Endothelial cell of umbilical vein (primary cell): Measurements from ENCODE around the gene INIP. TPM values are rescaled to one million over a fixed set of nuclear protein-coding genes. Genes with fewer than 3 reads are reported as not detected.

Source experiments
- BruUV-seq: library from RNA; stranded (reverse); fragments of 400-500 nt; replicated peaks from 2 replicates; lab custom pipeline; 2021; lab: Mats Ljungman, UMichigan
- CTCF ChIA-PET: fragments of 300-600, 350-600 bp; sonication (Branson Sonifier 250); formaldehyde crosslinking; loops from one replicate; lab custom pipeline; 2021; ENCODE audit warnings: antibody characterized with exemption, inconsistent platforms; lab: Charles Lee
- POLR2A ChIA-PET: fragments of 300-600, 350-600 bp; sonication (Branson Sonifier 250); formaldehyde crosslinking; loops from one replicate; lab custom pipeline; 2021; ENCODE audit warnings: antibody characterized with exemption, inconsistent platforms; lab: Charles Lee
- DNase-seq: peaks from one replicate; pipeline ENCODE4 v3.0.0-alpha.2; 2011; ENCODE audit warnings: low read depth, low spot score
- FAIRE-seq: peaks from 2 replicates; lab custom pipeline; 2011; peaks lifted over from hg19 to GRCh38; lab: Jason Lieb, UNC
- H2AFZ ChIP-seq: 2 replicates; pipeline ENCODE4 v1.6.0; 2012; ENCODE audit warnings: low read depth, low read length, control low read depth, inconsistent platforms
- H3K27ac ChIP-seq: 2 replicates; pipeline ENCODE4 v1.5.1; 2011; ENCODE audit warnings: low read depth, mild to moderate bottlenecking, control low read depth, low read length, moderate library complexity; ENCODE audit not compliant: insufficient read depth
- H3K27me3 ChIP-seq, 2 experiments: 2 replicates each; pipeline versions ENCODE4 v1.6.0 to v1.6.1; 2011; ENCODE audit warnings: low read length in 2 of 2, mixed read lengths in 1 of 2; ENCODE audit not compliant: control insufficient read depth in 2 of 2, insufficient read depth in 2 of 2
- H3K36me3 ChIP-seq, 2 experiments: 2 replicates in 1 of 2; 3 replicates in 1 of 2; pipeline ENCODE4 v1.5.1; 2011; ENCODE audit warnings: low read length in 2 of 2, mild to moderate bottlenecking in 1 of 2, moderate library complexity in 1 of 2; ENCODE audit not compliant: control insufficient read depth in 2 of 2, insufficient read depth in 2 of 2; ENCODE audit errors: extremely low read depth in 1 of 2
- H3K4me1 ChIP-seq: 3 replicates; pipeline ENCODE4 v1.5.1; 2011; ENCODE audit warnings: mild to moderate bottlenecking, low read length; ENCODE audit not compliant: control insufficient read depth, insufficient read depth; ENCODE audit errors: extremely low read depth
- H3K4me2 ChIP-seq: 2 replicates; pipeline ENCODE4 v1.6.1; 2011; ENCODE audit warnings: low read length, control low read depth, mixed read lengths; ENCODE audit not compliant: insufficient read depth
- H3K4me3 ChIP-seq, 3 experiments: fragments of 200-600 bp in 1 of 3; sonication (generic), shearing (Covaris generic) in 1 of 3; replicated peaks in 1 of 3; 2 replicates each; pipeline ENCODE4 v1.5.1; 2011 to 2016; ENCODE audit warnings: control low read depth in 3 of 3, low read length in 3 of 3, mild to moderate bottlenecking in 2 of 3, inconsistent platforms in 1 of 3, low read depth in 1 of 3, moderate library complexity in 1 of 3; ENCODE audit not compliant: insufficient read depth in 1 of 3
- H3K79me2 ChIP-seq: 2 replicates; pipeline ENCODE4 v1.6.0; 2012; ENCODE audit warnings: low read length, inconsistent platforms; ENCODE audit not compliant: control insufficient read depth, insufficient read depth
- H3K9ac ChIP-seq: replicated peaks from 2 replicates; pipeline ENCODE3; 2011; ENCODE audit warnings: low read length, control low read depth; ENCODE audit not compliant: insufficient read depth; ENCODE audit errors: extremely low read depth
- H3K9me1 ChIP-seq: replicated peaks from 3 replicates; pipeline ENCODE4 v1.6.0; 2011; ENCODE audit warnings: mild to moderate bottlenecking, low read length; ENCODE audit not compliant: control insufficient read depth, insufficient read depth; ENCODE audit errors: extremely low read depth
- H3K9me3 ChIP-seq: replicated peaks from 2 replicates; pipeline ENCODE4 v1.5.1; 2012; ENCODE audit warnings: low read length, inconsistent platforms; ENCODE audit not compliant: control insufficient read depth, insufficient read depth
- H4K20me1 ChIP-seq: replicated peaks from 2 replicates; pipeline ENCODE3; 2011; ENCODE audit warnings: mild to moderate bottlenecking, low read length; ENCODE audit not compliant: control insufficient read depth, insufficient read depth; ENCODE audit errors: extremely low read depth
- CTCF ChIP-seq, 2 donors: IDR thresholded peaks; 1 replicate in 1 of 2; 2 replicates in 1 of 2; pipeline ENCODE4 v1.5.1; 2011; ENCODE audit warnings: low read length in 2 of 2, mild to moderate bottlenecking in 2 of 2, moderate library complexity in 2 of 2, control low read depth in 1 of 2, inconsistent platforms in 1 of 2, low read depth in 1 of 2; ENCODE audit not compliant: insufficient read depth in 1 of 2; ENCODE audit errors: extremely low read depth in 1 of 2
- EZH2 ChIP-seq: IDR thresholded peaks from 2 replicates; pipeline ENCODE4 v1.6.1; 2012; ENCODE audit warnings: borderline replicate concordance, low read depth, mild to moderate bottlenecking, moderate library complexity, low read length, inconsistent platforms; ENCODE audit not compliant: severe bottlenecking
- FOS ChIP-seq: IDR thresholded peaks from 2 replicates; pipeline ENCODE4 v1.6.1; 2011; ENCODE audit warnings: mild to moderate bottlenecking, low read length, moderate library complexity, borderline replicate concordance; ENCODE audit not compliant: insufficient read depth
- GATA2 ChIP-seq: IDR thresholded peaks from 2 replicates; pipeline ENCODE4 v1.7.0; 2011; ENCODE audit warnings: low read depth, mild to moderate bottlenecking, moderate library complexity, mixed read lengths, low read length; ENCODE audit not compliant: insufficient read length, insufficient read depth
- JUN ChIP-seq: IDR thresholded peaks from 2 replicates; pipeline ENCODE4 v1.6.1; 2011; ENCODE audit warnings: borderline replicate concordance, low read depth; ENCODE audit not compliant: insufficient read length, insufficient read depth
- MAX ChIP-seq: IDR thresholded peaks from 2 replicates; pipeline ENCODE4 v1.6.1; 2011; ENCODE audit not compliant: insufficient read depth, insufficient read length
- MYC ChIP-seq: IDR thresholded peaks from one replicate; pipeline ENCODE4 v1.6.1; 2011; ENCODE audit warnings: mild to moderate bottlenecking, low read depth, low read length
- POLR2A ChIP-seq: IDR thresholded peaks from 2 replicates; pipeline ENCODE4 v1.6.1; 2012; ENCODE audit warnings: low read depth, mild to moderate bottlenecking, control low read depth, low read length
- POLR2AphosphoS5 ChIP-seq: IDR thresholded peaks from 2 replicates; pipeline ENCODE4 v1.6.1; 2012; ENCODE audit warnings: low read depth, mild to moderate bottlenecking, control low read depth, low read length, moderate library complexity; ENCODE audit not compliant: insufficient read depth
- dilution Hi-C: fragments of 300-500 bp; cut with MboI; formaldehyde crosslinking; loops from one replicate; pipeline ENCODE4 v1.15.0; 2019; ENCODE audit warnings: low sequenced_read_pairs; ENCODE audit not compliant: extremely low pct_ligation_motif_present
- intact Hi-C: fragments of 100-400 bp; cut with micrococcal nuclease; formaldehyde crosslinking; loops from one replicate; pipeline ENCODE4 v1.10.0; 2022
- polyA plus RNA-seq, 4 experiments: library from polyadenylated mRNA; depleted of rRNA in 3 of 4; stranded (reverse) in 3 of 4; unstranded in 1 of 4; fragments of >200 nt; gene quantifications; 2 replicates each; pipeline versions ENCODE4 v1.2.1 to v1.2.3, GENCODE V29; 2011 to 2012; ENCODE audit warnings: missing spikeins in 1 of 4
- total RNA-seq: library from RNA; stranded (reverse); gene quantifications from 2 replicates; pipeline ENCODE4 v1.2.3, GENCODE V29; 2021

Gene INIP
- total and polyA plus RNA-seq, 2 donors (not counting 3 experiments of a cell fraction or from before 2014, with no cell fraction given): 12.3 to 25.7 TPM

- Histone ChIP-seq H3K79me2 (no peaks in the 10 kb centered on the region), H4K20me1 (no peaks in the 10 kb centered on the region), H3K36me3 (peaks cover 2 to 3% of the 10 kb centered on the region in 2 experiments), H3K9ac (no peak overlapping the region), H3K27me3 (no peaks in the 10 kb centered on the region), H3K4me3 (no peak overlapping the region), H3K4me1 (no peaks in the 10 kb centered on the region), H3K9me1 (no peaks in the 10 kb centered on the region), H2AFZ (no peak overlapping the region), H3K27ac (no peak overlapping the region), H3K9me3 (no peaks in the 10 kb centered on the region), H3K4me2 (no peak overlapping the region)
- ChIA-PET CTCF (no interaction called here), POLR2A (no interaction called here)
- dilution Hi-C loops (no loop called here), intact Hi-C loops (no loop called here)
- no peak for FAIRE-seq
- no TSS peak for BruUV-seq
- DNase-seq: no peak
- no peak for TF ChIP-seq FOS
- no peak for TF ChIP-seq POLR2AphosphoS5
- TF ChIP-seq GATA2: no peak
- TF ChIP-seq POLR2A: no peak
- TF ChIP-seq JUN: no peak
- TF ChIP-seq EZH2: no peak
Measured at GRCh38 chr9:112700085-112700484, 17.8 kb downstream of the INIP start.

- TF ChIP-seq EZH2: no peak
- TF ChIP-seq POLR2AphosphoS5: no peak
- no peak for TF ChIP-seq GATA2
- no peak for TF ChIP-seq JUN
- TF ChIP-seq MYC: no peak
- no peak for TF ChIP-seq POLR2A
- TF ChIP-seq CTCF (IDR thresholded peaks at IDR 0.05; ENCODE audit: extremely low read depth in 1 of 2, insufficient read depth in 1 of 2, low read depth in 1 of 2, low read length in 2 of 2): no peak
- TF ChIP-seq FOS: no peak
- TF ChIP-seq MAX: no peak
- no peak overlapping the region for H3K4me3 ChIP-seq
- POLR2A ChIA-PET: no interaction called here
- CTCF ChIA-PET: no interaction called here
- H3K27me3 ChIP-seq: no peaks in the 10 kb centered on the region
- H3K4me2 ChIP-seq: no peak overlapping the region
- FAIRE-seq (no peak), DNase-seq (no peak)
- H3K27ac ChIP-seq: no peak overlapping the region
- H3K9me3 ChIP-seq: no peaks in the 10 kb centered on the region
- no peaks in the 10 kb centered on the region for H3K4me1 ChIP-seq
- no TSS peak for BruUV-seq
- no peak overlapping the region for H2AFZ ChIP-seq
- H3K9ac ChIP-seq: no peak overlapping the region
- peaks cover 2 to 3% of the 10 kb centered on the region in 2 experiments for H3K36me3 ChIP-seq
- dilution Hi-C loops (no loop called here), intact Hi-C loops (no loop called here)
- H3K79me2 ChIP-seq: no peaks in the 10 kb centered on the region
- H4K20me1 ChIP-seq: no peaks in the 10 kb centered on the region
- no peaks in the 10 kb centered on the region for H3K9me1 ChIP-seq
Measured at GRCh38 chr9:112699230-112699629, 18.7 kb downstream of the INIP start.
